GM21717 (cell line): ENCODE measurements around the gene SH3BGRL2.

Experiments used
- ATAC-seq: cut with Tn5 transposase; IDR thresholded peaks from one replicate; pipeline ENCODE4 v1.9.1; 2021; ENCODE audit warnings: mild to moderate bottlenecking, moderate library complexity; ENCODE audit not compliant: unreplicated experiment

The SH3BGRL2 gene

DNA sequence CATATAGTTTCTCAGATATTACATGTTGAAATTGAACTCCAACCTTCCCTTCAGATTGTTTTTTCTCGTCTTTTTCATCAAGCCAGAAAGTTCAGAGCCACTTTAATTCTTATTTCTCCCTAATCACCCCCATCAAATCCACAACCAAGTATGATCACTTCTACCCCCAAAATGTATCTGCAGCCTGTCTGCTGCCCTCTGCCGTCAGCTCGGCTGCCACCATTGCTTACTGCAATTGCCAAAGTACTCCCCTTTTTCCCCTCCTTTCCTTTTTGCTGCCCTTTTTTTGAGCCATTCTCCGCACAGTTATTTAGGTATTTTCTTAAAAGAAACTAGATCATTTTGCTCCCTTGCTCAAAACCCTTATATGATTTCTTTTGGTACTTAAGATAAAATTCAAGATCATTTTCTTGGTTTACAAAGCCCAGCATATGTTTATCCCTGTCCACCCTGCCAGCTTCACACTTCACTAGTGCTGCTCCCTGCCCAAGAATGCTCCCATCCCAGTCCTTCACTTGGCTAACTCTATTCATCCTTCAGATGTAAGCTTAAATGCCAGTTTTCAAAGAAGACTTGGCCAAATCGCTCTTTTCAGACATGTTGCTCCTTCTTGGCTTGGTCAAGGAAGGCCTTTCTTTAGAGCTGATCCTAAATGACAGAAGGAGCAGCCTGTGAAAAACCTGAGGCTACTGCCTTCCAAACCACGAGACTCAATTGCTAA is 63.7 kb downstream of the SH3BGRL2 start:
- no peak for ATAC-seq

DNA sequence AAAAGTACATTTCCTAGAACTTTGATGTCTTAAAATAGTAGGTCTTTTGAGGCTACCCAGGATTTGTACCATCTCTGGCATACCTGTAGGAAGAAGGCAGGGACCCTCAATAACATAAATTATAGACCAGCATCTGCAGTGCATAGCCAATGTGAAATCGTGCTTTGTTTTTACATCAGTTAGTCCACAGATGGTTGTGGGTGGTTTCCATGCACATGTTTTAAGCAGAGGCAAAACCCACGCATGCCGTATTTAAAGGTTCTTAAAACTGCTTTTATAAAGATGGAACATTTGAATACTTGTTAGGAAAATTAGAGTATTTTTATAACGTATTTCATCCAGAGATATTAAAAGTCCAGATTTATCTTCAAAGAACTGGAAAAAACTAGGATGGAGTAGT is 66.3 kb downstream of the SH3BGRL2 start:
- no peak for ATAC-seq

DNA sequence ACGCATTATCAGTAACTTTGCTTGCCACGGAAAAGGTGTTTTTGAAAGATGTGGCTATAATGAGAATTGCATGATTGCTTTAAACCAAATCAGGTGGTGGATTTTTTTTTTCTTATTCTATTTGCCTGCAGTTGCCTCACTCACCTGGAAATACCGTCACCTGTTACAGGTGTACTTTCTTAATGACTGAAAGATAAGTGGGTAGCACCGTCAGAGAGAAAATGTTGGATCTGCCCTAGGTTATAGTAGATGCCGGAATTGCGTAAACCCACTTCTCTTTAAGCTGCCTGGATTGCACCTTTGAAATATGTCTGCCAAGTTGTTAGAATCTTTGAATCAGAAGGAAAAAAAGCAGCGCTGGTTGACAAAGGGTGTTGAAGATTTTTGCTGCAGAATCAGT is 68.5 kb downstream of the SH3BGRL2 start:
- ATAC-seq = no peak

DNA sequence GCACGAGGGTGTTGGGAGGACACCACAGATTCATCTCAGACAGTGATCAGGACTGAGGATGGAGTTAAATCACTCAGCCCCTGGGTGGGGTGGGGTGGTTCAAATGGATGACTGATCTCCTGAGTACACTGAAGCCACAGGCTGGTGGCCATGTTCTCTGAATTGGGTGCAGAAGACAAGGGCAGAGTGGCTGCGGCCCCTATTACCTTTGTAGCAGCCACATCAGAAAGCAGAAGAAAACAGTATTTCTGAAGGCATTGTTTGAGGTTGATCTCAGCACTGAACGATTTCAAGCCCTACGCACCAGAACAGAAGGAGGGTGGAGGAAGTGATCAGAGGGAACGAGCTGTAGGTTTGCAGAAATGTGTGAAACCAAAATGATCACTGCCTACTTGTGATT is 71.6 kb downstream of the SH3BGRL2 start:
- ATAC-seq = no peak

DNA sequence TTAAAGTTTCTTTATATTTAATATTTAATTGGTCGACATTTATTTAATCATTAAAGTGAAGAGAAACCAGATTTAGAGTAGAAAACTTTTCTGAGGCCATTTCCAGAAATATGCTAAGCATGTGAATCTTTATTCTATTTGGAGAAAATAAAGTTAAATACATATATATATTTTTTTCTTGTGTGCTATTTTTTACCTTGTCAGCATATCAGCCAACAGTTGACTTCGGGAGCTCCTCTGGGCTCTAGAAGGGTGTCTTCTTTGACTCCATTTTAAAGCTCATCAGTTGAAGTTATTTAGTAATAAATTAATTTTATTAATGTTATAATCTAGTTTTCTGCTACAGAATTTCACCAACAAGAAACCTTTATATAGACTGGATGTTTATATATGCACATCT is 73.1 kb downstream of the SH3BGRL2 start:
- no peak for ATAC-seq

DNA sequence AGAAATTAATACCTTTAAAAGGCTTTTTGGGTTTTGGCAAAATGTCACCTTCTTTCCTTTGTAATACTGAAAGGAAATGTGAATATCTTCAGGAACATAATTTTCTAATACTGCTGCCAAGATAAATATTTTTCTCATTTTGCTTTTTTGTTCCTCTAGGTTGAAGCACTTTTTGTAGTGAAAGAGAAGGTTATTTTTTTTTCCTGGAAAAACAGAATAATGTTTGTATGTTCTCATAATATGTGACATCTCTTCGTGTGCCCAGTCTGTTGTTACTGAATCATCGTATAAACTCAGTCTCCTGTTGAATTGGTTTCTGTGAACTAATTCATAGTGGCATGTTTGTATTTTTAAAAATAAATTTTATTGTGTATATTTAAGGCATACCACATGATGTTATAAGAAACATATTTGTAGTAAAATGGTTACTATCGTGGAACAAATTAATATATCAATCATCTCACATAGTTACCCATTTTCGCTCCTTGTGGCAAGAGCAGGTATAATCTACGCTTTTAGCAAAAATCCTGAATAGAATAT is 74.4 kb downstream of the SH3BGRL2 start:
- ATAC-seq = no peak

DNA sequence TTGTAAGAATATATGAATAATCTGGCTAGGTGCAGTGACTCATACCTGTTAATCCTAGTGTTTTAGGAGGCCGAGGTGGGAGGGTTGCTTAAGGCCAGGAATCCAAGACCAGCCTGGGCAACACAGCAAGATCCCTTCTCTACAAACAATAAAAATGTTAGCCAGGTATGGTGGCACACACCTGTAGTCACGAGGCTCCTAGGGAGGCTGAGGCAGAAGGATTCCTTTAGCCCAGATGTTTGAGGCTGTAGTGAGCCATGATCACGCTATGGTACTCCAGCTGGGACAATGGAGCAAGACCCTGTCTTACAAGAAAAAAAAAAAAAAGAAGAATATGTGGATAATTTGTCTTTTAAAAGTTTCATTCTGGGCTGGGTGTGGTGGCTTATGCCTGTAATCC is 75.4 kb downstream of the SH3BGRL2 start:
- no peak for ATAC-seq

DNA sequence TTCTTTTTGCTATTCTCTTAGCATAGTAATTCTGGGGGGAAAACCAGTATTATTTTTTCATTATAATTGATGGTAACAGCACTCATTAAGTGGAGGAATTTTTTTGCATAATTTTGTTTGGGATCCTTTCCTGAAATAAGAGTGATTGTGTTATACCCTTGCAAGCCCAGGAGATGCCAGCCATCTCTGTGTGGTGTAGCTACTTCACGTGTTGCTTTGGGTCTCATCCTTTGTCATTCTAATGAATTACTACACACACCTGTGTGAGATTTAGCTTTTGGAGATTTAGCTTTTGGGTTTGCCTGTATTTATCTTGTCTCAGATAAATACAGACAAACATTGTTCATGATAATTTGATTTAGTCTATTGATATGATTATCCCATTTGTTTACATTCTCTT is 76.5 kb downstream of the SH3BGRL2 start:
- no peak for ATAC-seq

DNA sequence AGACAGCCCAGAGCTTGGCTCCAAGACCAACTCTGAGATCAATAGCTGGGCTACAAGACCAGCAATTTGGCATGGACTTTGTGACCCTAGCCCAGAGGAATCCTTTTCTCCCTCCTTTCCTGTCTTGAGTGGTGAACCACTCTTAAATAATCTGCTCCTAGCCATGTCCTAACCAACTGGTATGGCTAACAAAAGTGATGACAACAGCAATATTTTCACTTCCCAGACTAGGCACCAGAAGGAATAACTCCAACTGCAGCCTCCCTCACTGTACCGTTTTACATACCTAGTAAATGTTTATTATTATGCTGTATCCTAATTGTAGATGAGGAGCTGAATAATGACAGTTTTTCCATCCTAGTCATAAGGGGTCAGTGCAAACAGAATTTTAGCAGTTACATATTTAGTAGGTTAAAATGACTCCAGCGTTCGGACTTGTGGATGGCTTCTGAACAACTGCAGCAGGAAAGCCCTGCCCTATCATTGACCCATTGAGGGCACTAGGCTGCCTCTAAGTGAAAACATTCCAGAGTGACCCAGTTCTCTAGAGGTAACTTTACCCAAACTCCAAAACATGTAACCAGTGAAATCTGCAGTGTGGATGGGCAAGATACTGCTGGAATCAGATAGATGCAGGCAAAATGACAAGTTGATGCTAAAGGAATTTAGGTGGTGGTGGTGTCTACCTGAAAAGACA is 77.1 kb downstream of the SH3BGRL2 start:
- no peak for ATAC-seq

DNA sequence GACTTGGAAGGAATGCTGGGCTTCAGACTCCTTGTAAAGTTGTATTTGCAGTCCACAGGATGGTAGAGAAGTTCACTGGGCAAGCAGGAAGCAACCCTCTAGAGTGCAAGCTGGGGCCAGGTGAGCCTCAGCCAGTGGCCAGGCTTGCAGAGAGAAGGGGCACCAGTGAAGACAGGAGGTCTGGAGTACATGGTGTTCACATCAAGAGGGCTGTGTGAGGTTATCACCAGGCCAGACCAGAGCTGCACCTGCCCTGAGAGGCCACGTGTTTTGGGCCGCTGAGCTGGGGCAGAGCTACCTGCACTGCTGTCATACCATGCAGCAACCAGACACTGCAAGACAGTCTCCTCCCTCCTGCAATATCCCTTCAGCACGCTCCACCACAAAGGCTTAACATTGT is 79.0 kb downstream of the SH3BGRL2 start:
- ATAC-seq = no peak

DNA sequence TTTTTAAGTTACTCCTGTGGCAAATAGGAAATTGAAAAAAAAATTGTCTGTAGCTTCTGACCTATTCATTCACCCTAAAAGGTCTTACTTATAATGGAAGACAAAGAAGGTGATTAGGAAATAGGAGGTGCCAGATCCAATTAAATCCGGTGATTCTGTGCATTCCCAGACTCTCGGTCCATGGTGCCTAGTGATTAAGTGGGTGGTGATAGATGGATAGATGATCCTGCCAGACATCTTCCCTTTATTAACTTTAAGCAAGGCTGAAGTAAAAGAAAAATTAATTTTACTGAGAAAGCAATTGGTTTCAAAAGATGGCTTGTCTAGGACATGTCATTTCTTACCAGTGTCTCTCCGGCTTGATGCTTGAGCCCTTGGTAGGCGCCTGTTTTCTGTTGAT is 80.0 kb downstream of the SH3BGRL2 start:
- no peak for ATAC-seq

DNA sequence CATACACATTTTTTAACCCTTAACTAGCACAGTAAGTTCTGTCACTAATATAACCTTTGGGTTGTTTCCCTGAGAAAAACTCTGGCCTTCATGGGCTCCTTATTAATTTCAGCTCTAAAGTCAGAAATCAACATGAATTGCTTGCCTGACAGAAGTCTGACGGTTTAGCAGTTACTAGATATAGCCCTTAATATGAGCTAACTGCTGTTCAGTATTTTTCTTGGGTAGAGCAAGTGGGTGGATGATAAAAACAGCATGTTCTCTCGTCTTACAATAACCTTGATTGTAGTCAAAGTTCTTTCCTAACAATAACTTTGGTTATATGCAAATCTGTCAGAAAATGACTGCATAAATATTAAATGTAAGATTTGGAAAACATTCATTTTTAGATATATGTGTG is 81.0 kb downstream of the SH3BGRL2 start:
- ATAC-seq = no peak

DNA sequence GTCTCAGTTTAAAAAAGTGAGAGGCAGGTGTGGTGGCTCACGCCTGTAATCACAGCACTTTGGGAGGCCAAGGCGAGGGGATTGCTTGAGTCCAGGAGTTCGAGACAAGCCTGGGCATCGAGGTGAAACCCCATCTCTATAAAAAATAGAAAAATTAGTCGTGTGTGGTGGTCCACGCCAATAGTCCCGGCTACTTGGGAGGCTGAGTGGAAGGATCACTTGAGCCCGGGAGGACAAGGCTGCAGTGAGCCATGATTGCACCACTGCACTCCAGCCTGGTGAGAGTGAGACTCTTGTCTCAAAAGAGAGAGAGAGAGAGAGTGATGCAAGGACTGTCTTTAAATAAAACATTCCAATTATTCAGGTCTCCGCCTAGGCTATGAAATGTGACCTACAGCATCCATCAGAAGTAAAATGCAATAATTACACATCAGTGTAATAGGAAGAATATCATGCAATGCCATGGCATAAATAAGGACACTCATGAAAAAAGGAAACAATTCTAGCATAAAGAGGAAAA is 81.5 kb downstream of the SH3BGRL2 start:
- no peak for ATAC-seq

DNA sequence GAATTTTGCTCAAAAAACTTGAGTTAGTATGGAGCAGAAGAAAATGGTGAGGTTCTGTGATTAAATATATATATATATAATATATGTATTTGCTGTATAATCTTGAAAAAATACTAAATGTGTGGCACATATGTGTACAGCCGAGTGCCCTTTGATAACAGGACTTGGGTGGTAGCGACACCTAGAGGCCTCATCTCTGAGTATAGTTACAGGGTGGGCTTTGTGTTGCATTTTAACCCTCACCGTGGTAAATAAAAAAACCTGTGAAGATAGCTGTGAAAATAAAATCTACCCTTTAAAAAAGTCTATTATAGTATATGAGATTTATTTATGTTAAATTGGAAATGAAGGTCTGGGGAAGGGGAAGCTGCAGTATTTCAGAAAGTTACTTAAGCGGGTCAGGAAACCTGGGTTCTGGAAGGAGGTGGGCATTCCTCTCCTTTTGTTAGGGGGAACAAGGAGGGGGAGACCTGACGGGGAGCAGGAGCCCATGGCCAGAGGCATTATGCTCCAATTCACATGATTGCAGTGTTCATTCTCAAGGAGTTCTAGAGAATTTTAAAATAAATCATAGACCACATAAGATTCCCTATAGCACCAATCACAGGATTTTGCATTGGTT is 82.7 kb downstream of the SH3BGRL2 start:
- peak; percentile 51 for ATAC-seq

DNA sequence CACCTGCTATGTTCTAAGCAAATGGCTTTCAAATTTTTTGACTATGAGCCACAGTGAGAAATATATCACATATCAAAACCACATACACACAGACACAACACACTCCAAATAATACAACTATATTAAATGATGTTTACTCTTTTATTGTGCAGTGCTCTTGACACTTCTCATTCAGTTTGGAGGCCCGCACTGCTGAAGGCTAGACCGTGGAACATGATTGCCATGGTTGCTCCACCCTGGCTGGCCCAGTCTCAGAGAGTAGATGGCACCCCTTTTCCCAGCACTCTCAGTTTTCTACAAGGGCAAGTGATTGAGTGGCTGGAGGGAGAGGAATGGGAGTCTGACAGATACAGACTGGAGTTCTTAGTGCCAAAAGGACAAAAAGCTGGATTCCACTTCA is 86.9 kb downstream of the SH3BGRL2 start:
- no peak for ATAC-seq

DNA sequence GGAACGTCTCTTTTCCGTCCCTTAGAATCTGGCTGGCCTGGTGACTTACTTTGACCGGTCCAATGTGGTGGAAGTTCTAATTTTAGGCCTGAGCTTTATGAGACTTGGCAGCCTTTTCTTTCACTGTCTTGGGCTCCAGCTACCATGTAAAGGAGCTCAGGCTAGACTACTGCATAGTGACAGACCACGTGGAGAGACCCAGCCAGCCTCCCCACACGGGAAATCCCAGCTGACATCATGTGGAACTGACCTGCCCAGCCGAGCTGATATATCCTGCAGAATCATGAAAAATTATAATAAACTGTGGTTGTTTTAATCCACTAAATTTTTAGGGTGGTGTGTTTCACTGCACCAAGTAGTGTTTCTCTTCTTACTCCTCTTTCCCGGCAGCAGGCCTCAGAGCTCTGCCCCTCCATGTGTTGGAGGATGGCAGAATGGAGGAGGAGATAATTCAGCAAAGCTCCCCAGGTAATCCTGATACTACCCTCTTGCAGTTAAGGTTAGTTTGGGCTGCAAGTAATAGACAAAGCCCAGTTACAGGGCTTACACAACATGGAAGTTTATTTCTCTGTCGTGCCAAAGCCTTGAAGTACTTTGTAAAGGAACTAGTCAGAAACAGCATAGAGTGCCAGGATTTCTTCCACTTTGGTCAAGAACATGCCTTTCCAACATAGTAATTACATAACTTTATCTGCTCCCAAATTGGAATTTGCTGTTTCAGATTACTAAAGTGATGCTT is 87.5 kb downstream of the SH3BGRL2 start:
- no peak for ATAC-seq

DNA sequence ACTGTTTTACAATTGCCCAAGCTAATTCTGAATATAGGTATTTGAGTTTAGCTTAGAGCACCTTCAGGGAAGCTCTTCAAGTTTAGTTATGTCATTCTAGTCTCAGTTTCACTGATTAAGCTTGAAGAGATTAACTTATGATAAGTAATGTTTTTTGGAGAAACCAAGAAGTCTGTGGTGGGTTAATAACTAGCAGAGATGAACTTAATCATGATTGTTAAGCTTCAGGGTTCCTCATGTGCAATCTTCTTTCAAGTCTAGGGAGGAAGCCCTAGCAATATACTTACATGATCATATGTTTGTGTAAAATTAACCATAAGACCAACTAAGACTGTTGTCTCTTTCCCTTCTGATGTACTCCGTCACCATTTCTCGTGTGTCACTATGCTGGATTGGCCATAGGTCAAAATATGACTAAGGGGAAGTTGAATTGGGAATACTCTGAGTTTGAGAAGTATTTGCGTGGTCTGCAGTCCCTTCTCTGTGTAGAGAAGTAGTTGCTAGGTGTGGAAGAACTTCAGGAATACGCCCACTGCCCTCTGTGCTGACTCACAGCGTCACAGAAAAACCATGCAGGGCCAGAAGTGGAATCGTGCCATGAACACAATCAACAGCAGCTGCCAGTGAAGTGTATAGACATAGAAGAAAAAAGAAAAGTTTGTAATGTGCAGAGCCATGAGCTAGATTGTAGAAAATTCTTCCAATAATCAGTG is 88.3 kb downstream of the SH3BGRL2 start:
- ATAC-seq = no peak

DNA sequence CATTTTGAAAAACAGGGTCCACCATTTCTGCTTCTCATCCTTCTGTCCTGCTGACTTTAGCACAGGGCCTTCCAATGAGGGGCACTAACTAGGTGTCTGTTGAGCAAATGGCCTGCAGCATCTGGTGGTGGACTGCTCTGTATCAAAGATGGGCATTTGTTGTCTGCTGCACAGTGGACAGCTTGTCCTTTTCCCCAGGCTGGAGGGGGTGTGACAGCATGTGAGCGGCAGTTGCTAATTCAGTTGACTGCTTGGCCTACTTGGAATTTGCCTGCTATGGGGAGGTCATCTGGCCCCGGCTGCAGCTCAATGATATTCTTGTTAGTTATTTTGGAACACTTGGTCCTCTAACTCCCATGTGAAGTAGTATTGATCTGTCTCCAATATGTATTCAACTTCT is 93.7 kb downstream of the SH3BGRL2 start:
- ATAC-seq = no peak

DNA sequence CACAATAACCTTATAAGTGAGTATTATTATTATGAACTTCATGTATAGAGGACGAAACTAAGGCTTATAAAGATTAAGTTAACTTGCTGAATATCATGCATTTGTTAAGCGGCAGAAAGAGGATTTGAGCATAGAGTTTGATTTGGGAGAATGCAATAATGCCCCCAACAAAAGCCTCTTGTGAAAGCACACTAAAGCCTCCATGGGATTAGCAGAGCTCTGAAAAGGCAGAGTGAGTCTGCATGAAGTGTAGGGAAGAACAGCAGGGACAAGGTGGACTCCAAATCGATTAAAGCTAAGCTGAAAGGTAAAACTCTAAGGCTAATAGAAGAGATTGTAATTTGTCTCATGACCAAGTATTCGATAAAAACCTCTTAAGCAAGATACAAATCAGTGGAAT is 100.3 kb downstream of the SH3BGRL2 start:
- no peak for ATAC-seq

DNA sequence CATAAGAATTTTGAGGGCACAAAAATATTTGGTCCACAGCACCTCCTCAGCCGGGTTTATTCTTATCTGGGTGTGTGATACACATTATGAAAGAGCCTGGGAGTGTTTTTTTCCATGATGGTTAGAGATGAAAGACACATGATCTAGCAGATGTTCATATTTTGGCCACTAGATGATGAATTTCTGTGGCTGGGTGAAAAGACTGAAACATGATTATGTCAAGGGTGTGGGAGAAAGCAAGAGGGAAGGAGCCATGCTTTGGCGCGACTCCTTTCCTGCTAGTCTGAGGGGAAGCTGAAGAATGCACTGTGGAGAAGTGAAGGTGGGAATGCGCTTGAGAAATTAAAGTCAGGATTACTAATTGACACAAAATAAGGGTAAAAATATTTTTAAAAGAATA is 102.3 kb downstream of the SH3BGRL2 start:
- ATAC-seq = no peak
